Omental fat pad (tissue), 4 donors: Measurements from ENCODE around the gene DUSP19. TPM values are rescaled to one million over a fixed set of nuclear protein-coding genes. Genes with fewer than 3 reads are reported as not detected.

Source experiments
- ATAC-seq: fragments of 150-250 bp; one replicate; pipeline ENCODE4 v1.9.1; 2016; ENCODE audit warnings: mild to moderate bottlenecking, moderate library complexity; ENCODE audit not compliant: low FRiP score
- DNase-seq: peaks from one replicate; pipeline ENCODE4 v3.0.0-alpha.2; 2019; ENCODE audit warnings: low spot score
- small RNA-seq: library from RNA; depleted of rRNA; stranded (forward); fragments of <200 nt; gene quantifications from one replicate; pipeline ENCODE3, GENCODE V24; 2016
- total RNA-seq, 4 donors: library from RNA; depleted of rRNA; stranded (reverse); fragments of >200 nt; gene quantifications; one replicate each; pipeline ENCODE4 v1.1.0, GENCODE V29; 2016
- TF ChIP-seq, protein P1 (sequence below), 3 donors: fragments of 450-650 bp; IDR thresholded peaks; one replicate each; pipeline ENCODE4 v1.5.1; 2016 to 2017; ENCODE audit warnings: antibody characterized with exemption in 3 of 3, mild to moderate bottlenecking in 3 of 3, moderate library complexity in 2 of 3

The DUSP19 gene
- total RNA-seq, 4 donors from 2014 or later, result 0.60 to 2.8 (median 1.5) TPM

DNA sequence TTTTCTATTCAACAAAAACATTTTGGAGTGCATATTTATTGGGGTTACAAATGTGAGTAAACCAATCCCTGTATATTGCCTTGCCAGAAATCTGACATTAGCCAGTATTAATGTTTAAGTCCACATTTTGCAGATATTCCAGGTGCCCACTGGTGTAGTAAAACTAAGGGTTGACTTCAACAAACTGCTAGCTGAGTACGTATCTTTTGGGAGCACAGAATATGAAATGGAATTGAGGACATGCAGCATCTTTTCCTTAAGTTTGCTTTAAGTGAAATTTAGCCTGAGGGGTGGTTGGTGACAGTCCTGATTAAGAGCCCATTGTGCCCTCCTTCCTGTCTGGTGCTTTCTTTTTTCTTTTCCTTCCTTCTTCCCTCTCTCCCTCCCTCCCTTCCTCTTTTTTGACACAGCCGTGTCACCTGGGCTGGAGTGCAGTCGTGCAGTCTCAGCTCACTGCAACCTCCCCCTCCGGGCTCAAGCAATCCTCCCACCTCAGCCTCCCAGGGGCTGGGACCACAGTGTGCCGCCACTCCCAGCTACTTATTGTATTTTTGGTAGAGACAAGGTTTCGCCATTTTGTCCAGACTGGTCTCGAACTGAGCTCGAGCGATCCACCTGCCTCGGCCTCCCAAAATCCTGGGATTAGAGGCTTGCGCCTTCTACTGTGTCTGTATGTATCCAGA is 47.3 kb downstream of the DUSP19 start:
- ATAC-seq (no peak), DNase-seq (no peak)
- TF ChIP-seq, protein P1, sequence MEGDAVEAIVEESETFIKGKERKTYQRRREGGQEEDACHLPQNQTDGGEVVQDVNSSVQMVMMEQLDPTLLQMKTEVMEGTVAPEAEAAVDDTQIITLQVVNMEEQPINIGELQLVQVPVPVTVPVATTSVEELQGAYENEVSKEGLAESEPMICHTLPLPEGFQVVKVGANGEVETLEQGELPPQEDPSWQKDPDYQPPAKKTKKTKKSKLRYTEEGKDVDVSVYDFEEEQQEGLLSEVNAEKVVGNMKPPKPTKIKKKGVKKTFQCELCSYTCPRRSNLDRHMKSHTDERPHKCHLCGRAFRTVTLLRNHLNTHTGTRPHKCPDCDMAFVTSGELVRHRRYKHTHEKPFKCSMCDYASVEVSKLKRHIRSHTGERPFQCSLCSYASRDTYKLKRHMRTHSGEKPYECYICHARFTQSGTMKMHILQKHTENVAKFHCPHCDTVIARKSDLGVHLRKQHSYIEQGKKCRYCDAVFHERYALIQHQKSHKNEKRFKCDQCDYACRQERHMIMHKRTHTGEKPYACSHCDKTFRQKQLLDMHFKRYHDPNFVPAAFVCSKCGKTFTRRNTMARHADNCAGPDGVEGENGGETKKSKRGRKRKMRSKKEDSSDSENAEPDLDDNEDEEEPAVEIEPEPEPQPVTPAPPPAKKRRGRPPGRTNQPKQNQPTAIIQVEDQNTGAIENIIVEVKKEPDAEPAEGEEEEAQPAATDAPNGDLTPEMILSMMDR (IDR thresholded peaks at IDR 0.05), result no peak

DNA sequence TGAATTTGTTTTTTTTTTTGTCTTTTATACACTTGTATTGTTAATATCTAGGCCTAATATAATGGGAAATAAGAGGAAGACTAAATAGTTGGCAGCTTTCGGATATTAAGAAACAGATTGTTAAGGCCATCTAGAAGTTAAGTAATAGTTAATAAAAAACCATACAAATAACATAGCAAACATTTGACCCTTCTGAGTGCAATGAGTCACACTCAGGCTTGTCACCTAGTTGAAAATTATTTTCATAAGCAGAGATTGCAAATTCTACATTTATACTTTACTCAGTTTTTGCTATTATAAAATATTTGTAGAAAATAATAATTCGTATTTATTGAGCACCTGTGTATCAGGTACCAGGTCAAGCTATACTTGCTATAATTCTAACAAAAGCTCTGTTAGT is 48.1 kb downstream of the DUSP19 start:
- DNase-seq (no peak), ATAC-seq (no peak)
- TF ChIP-seq, protein P1 (IDR thresholded peaks at IDR 0.05), result no peak

DNA sequence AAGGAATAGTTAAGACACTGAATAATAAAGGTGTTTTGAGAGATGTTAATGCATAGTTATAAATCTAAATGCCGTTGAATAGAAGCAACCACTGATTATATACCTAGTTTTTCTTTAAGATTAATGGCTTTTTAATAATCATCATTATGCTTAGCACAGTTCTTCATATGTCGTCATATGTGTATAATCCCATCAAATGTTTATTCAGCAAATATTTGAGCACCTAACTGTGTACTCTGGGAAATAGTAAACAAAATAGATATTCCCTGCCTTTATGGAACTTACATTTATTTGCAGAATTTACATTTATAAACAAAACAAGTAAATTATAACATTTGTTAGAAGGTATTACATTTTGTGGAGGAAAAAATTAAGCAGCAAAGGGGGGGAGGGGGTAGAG is 55.5 kb downstream of the DUSP19 start:
- no peak for DNase-seq
- no peak for ATAC-seq
- TF ChIP-seq, protein P1 (IDR thresholded peaks at IDR 0.05), result no peak

DNA sequence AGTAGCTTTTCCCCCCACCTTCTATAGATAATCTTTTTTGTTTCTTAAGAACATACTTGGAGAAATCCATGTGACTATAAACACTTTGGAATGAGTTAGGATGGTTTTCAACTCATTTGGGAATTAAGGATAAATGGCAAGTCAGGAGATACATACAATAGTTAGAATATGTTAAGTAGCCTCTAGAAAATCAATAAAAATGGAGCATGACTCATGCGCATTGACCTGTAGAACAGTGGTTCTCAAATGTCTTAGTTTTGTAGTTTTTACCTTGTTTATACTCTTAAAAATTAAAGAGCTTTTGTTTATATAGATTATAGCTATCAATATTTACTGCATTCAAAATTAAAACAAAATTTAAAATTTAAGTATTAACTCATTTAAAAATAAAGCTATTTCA is 70.4 kb downstream of the DUSP19 start:
- ATAC-seq (no peak), DNase-seq (no peak)
- TF ChIP-seq, protein P1 (IDR thresholded peaks at IDR 0.05), result no peak

DNA sequence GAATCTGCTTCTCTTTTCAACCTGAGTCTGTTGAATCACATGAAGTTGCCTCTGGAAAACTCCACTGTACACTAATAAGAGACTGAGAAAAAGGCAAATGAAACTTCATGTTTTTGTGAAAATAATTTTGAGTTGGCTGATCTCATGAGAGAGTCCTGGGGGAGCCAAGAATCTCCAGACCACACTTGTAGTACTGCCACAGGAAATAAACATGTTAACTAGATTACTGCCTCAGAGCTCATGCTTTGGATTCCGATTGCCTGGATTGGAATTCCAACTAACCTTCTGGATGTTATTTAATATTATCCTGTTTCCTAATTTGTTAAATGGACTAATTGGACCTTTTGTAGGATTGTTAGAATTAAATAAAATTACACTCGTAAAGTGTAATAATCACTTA is 70.9 kb downstream of the DUSP19 start:
- no peak for ATAC-seq
- DNase-seq, result no peak
- TF ChIP-seq, protein P1 (IDR thresholded peaks at IDR 0.05), result no peak

Small RNA genes within 50 kb of the gene (small RNA-seq; reads per million reads assigned to genes)
- not detected for gene RF00599

Other genes with a start within 250 kb of the DUSP19 start
- gene FRZB, start 212.1 kb upstream of the DUSP19 start, total RNA-seq, result 1 to 10 TPM; 1.8 to 4.9 (median 2.0) TPM
- 100 to 1,000 TPM; 114 to 144 (median 124) TPM for gene NCKAP1, start 40.3 kb upstream of the DUSP19 start, total RNA-seq
- 10 to 100 TPM; 10.5 to 18.4 (median 13.7) TPM for gene NUP35, start 45.7 kb downstream of the DUSP19 start, total RNA-seq